ENCODE measurements around the gene LOXL3. TPM values are rescaled to one million over a fixed set of nuclear protein-coding genes. Genes with fewer than 3 reads are reported as not detected.

LOXL3 gene
- total RNA-seq, 1 experiment from 2014 or later, result 62.0 TPM

DNA sequence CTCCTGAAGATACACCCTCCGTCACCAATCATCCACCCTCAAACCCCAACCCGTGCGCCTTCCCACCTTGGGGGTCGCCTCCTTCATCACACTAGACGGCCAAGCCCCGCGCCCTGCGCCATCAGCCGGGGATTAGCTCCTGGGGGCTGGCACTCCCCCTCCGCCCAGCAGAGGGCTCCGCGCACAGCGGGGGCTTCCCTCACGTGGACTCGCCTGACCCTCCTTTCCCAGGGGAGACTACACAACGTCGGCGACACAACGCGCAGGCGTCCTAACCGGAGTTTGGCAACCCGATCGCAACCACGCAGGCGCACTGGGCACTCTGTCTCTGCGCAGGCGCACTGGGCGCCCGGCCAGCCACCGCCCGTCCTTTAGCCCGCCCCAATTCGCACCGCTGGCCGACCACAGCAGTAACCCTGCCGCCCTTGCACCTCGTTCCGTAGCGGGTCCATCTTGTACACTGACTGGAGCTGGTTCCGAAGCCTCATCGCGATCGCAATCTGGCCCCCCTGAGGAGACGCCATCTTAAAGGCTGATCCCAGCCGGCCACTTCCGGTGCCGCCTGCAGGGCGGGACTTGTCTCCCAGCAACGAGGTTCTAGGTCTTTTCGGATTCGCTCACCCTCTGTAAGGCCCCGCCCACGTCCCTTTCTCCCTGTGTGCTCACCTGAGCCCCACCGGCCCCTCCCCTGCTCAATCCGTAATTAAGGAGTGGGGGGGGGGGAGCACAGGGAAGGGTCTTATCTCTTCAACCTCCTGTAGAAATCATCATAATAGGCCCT lies 46.4 kb downstream of the LOXL3 start, which contains the start of gene PCGF1:
Gene PCGF1 (minus strand): TSS at position 551 of the 781 bp plus-strand sequence. CDS start 27 bp downstream, at position 524.
- peak; percentile 98 for DNase-seq (ENCODE audit: low read depth)

DNA sequence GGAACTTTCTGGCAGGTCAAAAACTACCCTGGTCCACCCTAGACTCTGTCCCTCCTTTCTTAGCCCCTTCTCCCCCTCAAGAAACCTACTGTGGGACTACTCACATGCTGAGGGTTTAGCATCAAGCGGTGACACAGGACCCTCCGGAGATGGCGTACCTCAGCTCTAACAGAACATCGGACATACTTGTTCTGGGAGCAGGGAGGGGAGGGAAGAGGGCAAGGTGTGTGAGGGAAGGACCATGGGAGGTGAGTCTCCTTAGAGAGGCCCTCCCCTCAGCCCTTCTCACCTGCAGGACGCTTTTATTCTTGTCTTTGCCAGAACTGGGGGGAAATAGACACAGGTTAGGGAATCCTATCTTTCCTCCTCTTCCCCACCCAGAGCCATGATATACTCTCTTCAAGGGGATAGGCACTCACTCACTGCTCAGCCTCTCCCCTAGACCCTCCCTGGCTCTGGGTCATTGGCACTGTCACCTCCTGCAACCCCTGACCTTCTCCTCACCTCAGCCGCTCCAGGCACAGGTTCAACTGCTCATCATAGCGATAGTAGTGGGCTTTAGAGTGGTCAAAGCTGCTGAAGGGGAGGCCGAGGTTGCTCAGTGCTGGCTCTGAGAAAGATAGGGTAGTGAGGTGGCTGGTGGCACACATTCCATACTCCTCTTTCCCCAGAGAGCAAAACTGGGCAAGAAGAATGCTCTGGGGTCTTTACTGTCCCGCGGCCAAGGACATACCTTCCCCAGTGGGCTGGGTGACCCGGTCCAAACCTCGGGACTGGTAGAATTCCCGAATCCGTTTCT lies 48.1 kb downstream of the LOXL3 start:
- DNase-seq (ENCODE audit: low read depth), result no peak

DNA sequence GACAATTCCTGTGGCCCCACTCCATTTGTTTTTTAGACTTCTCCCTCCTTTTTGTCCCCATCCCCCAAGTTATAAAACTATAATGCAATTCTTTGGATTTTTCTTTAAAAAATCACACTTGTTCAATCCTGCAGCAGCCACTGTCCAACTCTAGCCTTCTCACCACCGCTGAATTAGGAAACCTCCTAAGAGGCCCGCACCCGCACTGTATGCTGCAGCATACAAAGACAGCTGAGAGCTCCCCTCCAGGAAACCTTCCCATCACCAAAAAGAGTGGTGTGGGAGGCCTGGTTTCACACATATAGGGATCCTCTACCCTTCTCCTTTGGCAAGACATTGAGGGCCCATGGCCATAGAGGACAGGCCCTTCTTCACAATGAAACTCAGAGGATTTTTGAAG lies 49.2 kb downstream of the LOXL3 start:
- DNase-seq (ENCODE audit: low read depth), result no peak

DNA sequence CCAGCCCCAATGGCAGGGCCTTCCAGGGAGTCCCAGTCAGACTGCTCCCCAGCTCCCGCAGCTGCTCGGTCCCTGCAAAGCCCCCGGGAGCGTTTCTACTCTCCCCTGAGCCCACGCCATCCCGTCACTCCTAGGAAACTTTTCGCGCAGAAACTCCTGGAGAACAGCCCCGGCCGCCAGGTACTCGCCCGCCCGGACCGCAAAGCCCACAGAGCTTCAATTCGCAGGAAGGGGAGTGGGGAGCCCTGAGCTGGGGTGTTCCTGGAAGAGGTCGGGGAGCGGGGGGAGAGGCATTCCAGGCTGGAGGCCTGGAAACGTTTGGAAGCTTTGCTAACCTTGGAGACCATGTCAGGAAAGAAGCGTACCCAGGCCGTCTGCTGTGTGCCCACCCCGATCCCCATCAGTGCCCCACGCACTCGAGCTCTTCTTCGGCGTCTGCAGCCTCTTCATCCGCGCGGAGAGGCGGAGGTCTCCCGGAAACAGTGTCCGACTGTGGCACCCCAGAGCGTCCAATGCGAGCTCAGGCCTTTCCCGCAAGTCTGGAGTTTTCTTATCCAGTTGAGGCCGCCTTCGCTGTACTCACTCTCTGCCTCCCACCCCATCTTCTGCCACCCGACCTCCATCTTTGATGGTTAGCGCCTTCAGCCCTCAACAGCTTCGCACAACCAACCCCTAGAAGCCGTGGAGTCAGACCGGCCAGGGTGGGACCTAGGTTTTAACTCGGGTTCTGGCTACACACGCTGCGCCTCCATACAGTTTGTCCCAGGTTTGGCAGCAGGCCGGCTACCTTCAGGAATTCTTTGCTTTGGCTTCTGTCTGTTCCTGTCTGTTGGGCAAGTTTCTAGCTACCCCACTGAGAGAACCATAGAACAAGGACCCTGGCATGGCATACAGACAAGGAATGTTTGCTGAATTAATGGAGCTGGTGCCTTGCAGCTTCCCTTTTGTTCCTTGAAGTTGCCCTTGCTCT lies 50.0 kb downstream of the LOXL3 start:
- no peak for DNase-seq (ENCODE audit: low read depth)

DNA sequence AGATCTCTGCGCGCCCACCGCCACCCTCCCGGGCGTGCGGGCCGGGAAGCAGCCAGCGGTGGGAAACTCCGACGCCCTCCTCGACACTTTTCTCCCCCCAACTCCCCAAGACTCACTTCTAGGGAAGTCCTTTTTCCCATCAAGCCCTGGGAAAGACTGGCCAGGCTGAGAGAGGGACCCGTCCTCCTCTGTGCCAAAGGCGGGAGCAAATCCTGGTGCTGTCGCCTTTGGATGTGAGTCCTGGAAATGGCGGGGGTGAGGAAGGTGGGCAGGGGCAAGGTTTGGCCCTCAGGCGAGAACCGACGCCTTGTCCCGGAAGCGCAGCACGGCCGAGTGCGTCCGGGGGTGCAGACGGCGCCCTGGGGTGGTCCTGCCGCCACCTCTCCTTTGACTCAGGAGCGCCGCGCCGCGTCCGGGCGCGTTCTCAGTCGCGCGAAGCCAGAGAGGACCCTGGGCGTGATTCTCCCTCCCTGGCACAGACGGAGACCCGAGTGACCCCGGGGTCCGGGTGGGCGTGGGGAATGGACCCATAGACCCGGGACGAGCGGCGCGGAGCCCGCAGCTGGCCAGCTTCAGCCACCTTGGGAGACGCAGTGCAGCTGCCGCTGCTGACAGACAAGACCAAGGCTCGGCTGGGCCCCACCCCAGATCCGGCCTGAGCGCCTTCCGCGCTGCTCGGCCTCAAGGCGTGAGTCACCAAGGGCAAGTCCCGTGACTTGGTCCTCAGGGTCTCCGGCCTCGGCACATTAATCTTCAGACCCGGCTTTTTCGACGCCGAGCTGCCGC lies 50.8 kb downstream of the LOXL3 start:
- peak; percentile 87 for DNase-seq (ENCODE audit: low read depth)

DNA sequence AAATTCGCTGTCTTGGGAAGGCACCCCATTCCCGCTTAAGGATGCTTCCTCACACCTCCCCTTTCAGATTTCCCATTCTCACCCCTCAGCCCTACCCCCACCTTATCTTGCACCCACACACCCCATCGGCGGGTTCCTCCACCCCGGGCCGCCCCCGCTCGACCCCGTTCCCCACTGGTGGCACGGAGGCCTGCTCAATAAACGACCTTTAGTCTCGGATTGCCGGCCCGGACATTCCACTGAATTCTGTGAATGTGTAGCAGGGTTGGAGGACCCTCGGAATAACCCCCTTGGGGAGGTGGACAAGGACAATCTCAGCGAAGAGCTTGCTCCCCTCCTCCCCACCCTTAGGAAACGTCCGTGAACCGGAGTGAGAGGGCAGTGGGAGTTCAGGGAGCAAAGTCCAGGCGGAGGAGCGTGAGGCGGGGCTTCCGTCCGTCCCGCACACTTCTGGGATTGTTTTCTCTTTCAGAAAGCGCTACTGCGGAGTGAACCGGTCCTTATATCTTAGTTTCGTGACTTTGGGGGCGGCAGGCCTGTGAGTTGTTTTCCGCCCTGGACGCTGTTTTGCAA lies 51.5 kb downstream of the LOXL3 start:
- DNase-seq (ENCODE audit: low read depth), result no peak

DNA sequence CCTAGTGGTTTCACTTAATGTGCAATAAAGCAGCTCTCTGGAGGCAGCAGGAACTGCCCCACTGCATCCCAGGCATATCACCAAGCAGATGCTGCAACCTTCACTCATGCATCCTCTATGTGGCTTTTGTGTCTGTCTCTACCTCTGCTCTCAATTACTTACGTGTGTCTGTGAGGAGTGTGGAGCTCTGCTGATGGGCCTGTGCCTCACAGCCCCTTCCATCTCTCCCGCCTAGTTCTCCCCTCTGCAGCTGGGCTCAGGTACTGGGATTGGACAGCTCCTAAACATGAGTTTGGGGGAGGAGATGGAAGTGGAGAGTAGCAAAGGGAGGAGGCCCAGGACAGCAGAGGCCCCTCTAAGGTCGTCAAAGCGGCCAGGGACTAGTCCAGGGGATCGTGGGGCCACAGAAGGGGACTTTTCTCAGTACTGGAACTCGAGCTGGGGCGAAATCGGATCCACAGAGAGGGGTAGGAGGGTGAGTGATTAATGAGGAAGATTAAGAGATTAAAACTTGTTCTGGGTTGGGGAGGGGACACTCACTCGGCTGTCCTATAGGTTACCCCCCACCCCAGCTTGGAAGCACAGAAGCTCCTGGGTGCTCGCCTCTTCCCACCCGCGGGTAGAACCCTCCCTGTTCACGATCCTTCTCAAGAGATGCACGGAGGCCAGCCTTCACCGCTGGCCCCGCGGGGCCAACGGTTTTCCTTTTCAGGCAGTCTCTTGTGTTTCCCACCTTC lies 52.2 kb downstream of the LOXL3 start:
- no peak for DNase-seq (ENCODE audit: low read depth)

DNA sequence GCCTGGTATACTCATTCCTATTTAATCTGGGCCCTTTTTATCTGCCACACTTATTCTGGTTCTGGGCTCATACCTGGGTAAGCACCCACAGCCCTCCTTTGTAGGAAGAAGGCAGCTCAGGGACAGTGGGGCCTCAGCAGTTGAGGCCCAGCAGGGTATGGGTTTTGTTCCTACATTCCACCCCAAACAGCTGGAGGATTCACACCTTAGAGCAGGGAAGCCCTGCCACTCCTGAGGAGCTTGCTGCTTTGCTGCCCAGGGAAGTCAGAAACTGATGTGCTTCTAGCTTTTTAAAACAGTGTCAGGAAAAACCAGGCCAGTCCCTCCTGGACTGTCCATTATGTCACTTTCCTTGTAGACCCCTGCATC lies 53.2 kb downstream of the LOXL3 start:
- no peak for DNase-seq (ENCODE audit: low read depth)

DNA sequence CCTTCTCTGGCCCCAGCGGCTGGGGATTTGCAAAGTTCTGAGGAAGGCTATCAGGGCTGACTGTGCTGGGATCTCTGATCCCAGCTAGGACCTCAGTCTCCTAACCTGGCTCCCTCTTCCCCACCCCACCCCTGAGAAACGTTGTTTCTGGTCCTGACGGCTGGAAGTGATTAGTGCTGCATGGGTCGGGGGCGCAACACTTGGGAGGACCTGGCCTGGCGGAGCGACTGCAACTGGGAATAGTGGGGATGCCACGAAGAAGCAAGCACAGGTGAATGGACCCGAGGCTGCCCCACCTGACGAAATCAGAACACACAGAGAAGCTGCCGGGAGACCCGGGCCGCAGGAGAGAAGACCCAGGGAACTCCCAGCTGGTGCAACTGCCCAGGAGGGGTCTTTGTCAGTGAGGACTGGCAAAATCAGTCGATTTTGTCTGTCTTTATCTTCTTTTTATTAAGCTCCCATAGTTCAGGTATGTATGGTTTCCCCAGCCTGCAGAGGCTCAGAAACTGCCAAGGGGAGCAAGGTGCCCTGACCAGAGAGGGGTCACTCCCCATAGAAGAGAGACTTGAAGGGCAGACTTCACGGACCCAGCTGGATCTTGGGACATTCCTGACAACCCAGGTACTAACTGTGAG lies 53.7 kb downstream of the LOXL3 start:
- DNase-seq (ENCODE audit: low read depth), result no peak

DNA sequence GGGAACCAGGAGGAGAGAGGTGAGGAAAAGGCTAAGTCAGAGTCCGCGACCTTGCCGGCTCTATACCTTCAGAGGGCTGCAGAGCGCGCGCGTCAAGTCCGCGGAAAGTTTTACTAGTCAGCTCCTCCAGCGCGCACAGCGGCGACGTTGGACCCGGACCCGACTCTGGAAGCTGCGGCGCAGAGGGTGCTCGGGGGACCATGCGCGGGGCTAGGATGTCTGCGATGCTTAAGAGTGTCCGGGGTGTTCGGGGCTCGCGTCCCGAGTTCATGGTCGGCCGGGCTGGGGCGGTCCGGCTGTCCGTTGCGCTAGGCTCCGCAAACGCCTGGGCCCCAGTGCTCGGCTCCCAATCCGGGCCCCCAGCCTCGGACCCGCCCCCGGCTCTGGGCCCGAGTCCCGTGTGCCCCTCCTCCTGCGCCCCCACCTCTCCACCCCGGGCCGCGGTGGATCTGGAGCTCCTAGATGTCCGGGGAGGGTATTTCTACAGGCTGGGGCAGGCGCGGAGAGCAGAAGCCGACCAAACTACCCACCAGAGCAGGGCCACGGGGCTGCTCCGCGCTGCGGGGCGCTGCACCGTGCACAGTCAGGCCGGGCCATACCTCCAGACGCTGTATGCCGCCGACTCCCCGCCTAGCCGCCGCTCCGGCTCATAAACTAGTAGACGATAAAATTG lies 54.3 kb downstream of the LOXL3 start, which contains the start of gene LBX2:
Gene LBX2 (minus strand): TSS at position 337 of the 673 bp plus-strand sequence. CDS start 66 bp downstream, at position 271.
- DNase-seq (ENCODE audit: low read depth), result peak; percentile 40

DNA sequence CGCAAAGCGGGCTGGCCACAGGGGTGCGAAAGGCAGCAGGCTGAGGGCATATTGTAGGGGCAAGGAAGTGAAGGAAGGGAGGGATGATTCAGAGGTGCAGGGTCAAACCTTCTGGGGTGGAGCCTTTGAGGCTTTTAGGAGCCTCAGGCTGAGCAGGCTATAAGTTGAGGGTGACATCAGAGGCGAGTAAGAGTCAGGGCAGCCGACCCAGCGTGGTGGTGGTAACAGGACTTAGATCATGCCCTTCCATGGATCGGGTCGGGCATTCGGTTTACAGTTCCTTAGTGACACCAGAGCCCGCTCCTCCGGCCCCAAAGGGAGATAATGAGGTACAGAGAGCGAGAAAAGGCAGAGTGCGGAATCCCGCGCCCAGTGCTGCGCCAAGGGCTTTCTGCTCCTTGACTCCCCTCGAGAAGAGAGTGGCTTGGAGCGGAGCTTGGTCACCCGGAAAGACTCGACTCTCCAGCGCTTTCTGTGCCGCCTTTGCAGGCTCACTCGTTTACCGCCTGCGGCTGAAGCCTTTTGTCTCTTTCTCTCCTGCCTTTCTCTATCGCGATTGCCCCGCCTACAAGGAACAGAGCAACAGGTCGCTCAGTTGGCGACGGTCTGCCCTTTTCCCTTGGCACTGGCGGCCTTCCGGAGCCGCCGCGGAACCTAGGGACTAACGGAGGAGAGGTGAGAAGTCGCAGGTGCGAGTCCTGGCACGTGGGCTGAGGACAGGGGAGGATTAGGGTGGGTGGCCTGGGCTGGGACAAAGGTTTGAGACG lies 55.1 kb downstream of the LOXL3 start:
- DNase-seq (ENCODE audit: low read depth), result peak; percentile 59

DNA sequence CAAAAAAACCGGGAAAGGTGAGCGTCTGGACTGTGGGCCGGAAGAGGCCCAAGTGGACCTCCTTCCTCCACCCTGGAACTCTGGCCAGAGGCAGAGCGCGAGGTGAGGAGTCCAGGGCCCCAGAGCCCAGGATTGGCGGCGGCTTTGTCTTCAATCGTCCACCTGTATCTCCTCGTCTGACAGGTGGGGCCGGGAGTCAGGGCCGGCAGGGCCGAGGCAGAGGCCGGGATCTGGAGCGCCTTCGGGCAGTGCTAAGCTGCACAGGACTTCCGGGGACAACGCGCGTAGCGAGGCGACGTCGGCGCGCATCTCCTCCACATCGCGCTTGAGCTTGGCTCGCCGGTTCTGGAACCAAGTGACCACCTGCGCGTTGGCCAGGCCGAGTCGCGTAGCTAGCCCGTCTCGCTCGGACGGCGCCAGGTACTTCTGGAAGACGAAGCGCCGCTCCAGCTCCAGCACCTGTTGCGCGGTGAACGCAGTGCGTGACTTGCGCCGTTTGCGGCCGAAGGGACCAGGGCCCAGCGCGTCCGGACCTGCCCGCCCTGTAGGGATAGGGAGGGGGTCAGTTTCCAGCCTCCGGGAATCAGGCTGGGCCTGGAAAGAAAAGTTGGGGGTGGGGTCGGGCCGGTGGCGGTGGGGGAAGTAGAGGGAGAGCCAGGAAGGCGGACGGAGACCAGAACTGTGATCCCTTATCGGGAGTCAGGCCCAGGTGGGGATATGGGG lies 55.8 kb downstream of the LOXL3 start:
- DNase-seq (ENCODE audit: low read depth), result no peak

DNA sequence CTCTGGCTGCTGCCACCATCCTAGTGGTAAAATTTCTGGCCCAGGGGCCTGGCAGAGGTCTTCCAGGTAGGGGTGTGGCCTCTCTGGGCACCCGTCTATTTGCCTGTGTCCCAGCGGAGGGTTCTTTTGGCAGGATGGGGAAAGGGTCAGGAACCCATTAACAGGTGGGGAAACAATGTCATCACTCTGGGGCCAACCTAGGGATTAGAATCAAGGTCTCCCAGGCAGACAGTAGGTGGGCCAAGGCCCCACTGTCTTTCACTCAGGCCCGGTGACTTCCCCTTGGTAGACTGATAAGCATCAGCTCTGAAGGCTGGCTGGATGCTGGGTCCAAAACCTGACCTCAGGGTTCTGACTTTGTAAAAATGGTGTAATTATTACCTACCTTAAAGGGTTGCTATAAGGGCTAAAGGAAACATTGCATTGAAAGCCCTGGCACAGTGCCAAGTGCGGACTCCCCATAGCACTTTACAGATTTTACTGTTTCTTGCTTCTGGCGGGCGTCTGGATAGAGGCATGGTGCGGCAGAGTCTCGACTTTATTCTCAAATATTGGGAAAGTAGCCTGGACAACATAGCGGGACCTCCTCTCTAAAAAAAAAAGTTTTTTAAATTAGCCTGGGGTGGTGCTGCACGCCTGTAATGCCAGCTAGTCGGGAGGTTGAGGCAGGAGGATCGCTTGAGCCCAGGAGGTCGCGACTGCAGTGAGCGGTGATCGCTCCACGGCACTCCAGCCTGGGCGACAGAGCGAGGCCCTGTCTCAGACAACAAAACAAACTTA lies 56.6 kb downstream of the LOXL3 start:
- no peak for DNase-seq (ENCODE audit: low read depth)

DNA sequence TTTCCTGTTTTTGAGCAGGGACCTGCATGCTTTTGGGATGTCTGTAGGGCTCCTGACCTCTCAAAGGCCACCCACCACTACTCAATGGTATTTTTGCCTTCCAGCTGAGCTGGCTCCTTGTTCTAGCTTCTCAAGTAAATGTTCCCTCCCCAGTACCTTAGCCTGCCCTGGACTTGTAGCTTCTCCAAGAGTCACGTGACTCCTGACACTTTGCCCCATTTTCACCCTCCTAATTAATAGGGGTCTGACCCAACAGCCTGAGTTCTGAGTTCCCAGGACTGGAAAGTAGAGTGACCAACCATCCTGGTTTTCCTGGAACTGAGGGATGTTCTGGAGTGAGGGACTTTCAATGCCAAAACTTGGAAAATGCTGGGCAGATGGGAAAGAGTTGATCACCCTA lies 58.3 kb downstream of the LOXL3 start:
- DNase-seq (ENCODE audit: low read depth), result no peak

DNA sequence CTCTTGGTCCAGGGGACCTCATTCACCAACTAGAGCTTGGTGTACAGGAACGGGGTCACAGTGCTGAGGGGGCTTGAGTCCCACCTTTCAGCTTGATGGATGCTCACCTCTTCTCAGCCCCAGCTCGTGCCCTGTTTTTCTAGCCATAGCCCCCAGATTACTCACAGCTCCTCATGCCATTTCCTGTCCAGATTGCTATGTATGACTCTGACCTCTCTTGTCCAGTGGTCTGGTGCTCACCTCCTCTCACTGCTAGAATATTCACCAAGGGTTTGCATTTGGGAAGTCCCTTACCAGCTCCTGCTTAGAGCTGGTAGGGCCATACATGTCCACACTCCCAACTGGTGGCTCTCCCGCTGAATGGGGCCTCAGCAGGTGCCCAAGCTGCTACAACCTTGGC lies 60.2 kb downstream of the LOXL3 start:
- no peak for DNase-seq (ENCODE audit: low read depth)

Measured in Daoy (cell line).